GM23248 (cell line): ENCODE data around the gene ZNF416. TPM values are rescaled to one million over a fixed set of nuclear protein-coding genes. Genes with fewer than 3 reads are reported as not detected.

Source experiments
- DNase-seq: peaks from one replicate; pipeline ENCODE4 v3.0.0-alpha.2; 2015
- H2AFZ ChIP-seq: fragments of 200-600 bp; sonication (generic); 2 replicates; pipeline ENCODE4 v1.6.1; 2016; ENCODE audit warnings: antibody characterized with exemption
- H3F3A ChIP-seq: fragments of 200-600 bp; sonication (generic); 2 replicates; pipeline ENCODE4 v1.6.1; 2016; ENCODE audit warnings: mild to moderate bottlenecking, antibody characterized with exemption, mixed run types; ENCODE audit not compliant: insufficient read depth
- H3K27ac ChIP-seq: fragments of 200-600 bp; sonication (generic); 2 replicates; pipeline ENCODE4 v1.5.1; 2016; ENCODE audit warnings: mild to moderate bottlenecking
- H3K27me3 ChIP-seq: fragments of 200-600 bp; sonication (generic); replicated peaks from 2 replicates; pipeline ENCODE4 v1.6.1; 2016; ENCODE audit warnings: mild to moderate bottlenecking; ENCODE audit not compliant: insufficient read depth
- H3K36me3 ChIP-seq: fragments of 200-600 bp; sonication (generic); 2 replicates; pipeline ENCODE4 v1.6.1; 2016; ENCODE audit warnings: low read depth, mild to moderate bottlenecking
- H3K4me1 ChIP-seq: fragments of 200-600 bp; sonication (generic); 2 replicates; pipeline ENCODE4 v1.6.1; 2016; ENCODE audit warnings: mild to moderate bottlenecking; ENCODE audit not compliant: insufficient read depth
- H3K4me2 ChIP-seq: fragments of 200-600 bp; sonication (generic); one replicate; pipeline ENCODE4 v1.6.1; 2016; ENCODE audit warnings: mild to moderate bottlenecking; ENCODE audit not compliant: unreplicated experiment
- H3K4me3 ChIP-seq: fragments of 200-600 bp; sonication (generic); 2 replicates; pipeline ENCODE4 v1.5.1; 2016; ENCODE audit warnings: mild to moderate bottlenecking
- H3K79me2 ChIP-seq: fragments of 200-600 bp; sonication (generic); 2 replicates; pipeline ENCODE4 v1.6.1; 2016; ENCODE audit warnings: mild to moderate bottlenecking; ENCODE audit not compliant: insufficient read depth
- H3K9ac ChIP-seq: fragments of 200-600 bp; sonication (generic); 2 replicates; pipeline ENCODE4 v1.6.1; 2016; ENCODE audit warnings: mild to moderate bottlenecking
- H3K9me2 ChIP-seq: fragments of 200-600 bp; sonication (generic); 2 replicates; pipeline ENCODE4 v1.6.1; 2016; ENCODE audit warnings: mixed run types, mild to moderate bottlenecking, moderate library complexity; ENCODE audit not compliant: insufficient read depth
- H3K9me3 ChIP-seq: fragments of 200-600 bp; sonication (generic); one replicate; pipeline ENCODE4 v1.6.1; 2017; ENCODE audit warnings: low read depth
- H4K20me1 ChIP-seq: fragments of 200-600 bp; sonication (generic); 2 replicates; pipeline ENCODE4 v1.6.0; 2016; ENCODE audit not compliant: insufficient read depth
- EZH2 ChIP-seq: fragments of 200-600 bp; sonication (generic); IDR thresholded peaks from 2 replicates; pipeline ENCODE4 v1.6.1; 2018; ENCODE audit warnings: antibody characterized with exemption, mild to moderate bottlenecking; ENCODE audit not compliant: insufficient read depth, poor library complexity, severe bottlenecking
- EZH2phosphoT487 ChIP-seq: fragments of 200-600 bp; sonication (generic); IDR thresholded peaks from 2 replicates; pipeline ENCODE4 v1.6.1; 2018; ENCODE audit warnings: antibody characterized with exemption, moderate library complexity, mild to moderate bottlenecking, low read depth; ENCODE audit not compliant: insufficient read depth
- WGBS, 2 experiments: methylation state at CpG; one replicate each; pipeline ENCODE4 v1.1.6; 2015 to 2017; ENCODE audit warnings: low lambda C conversion rate in 2 of 2, low coverage in 1 of 2; ENCODE audit errors: missing lambda C conversion rate in 2 of 2; 5-methylcytosine and 5-hydroxymethylcytosine counted together
- in situ Hi-C: fragments of 300-500 bp; cut with MboI; formaldehyde crosslinking; loops from 2 replicates; pipeline ENCODE4 v1.15.0; 2020
- polyA plus RNA-seq: library from polyadenylated mRNA; unstranded; fragments of >200 nt; fragmentation: Nextera tagmentation; extraction: Ambion mirVana; gene quantifications from 2 replicates; pipeline ENCODE4 v1.2.1, GENCODE V29; 2016
- total RNA-seq: library from RNA; depleted of rRNA; stranded (reverse); fragments of >200 nt; shearing (Covaris generic); gene quantifications from 2 replicates; pipeline ENCODE4 v1.2.3, GENCODE V29; 2014; rRNA removed

ZNF416 gene
- total and polyA plus RNA-seq, 2 experiments from 2014 or later, result 4.9 to 5.9 TPM

DNA sequence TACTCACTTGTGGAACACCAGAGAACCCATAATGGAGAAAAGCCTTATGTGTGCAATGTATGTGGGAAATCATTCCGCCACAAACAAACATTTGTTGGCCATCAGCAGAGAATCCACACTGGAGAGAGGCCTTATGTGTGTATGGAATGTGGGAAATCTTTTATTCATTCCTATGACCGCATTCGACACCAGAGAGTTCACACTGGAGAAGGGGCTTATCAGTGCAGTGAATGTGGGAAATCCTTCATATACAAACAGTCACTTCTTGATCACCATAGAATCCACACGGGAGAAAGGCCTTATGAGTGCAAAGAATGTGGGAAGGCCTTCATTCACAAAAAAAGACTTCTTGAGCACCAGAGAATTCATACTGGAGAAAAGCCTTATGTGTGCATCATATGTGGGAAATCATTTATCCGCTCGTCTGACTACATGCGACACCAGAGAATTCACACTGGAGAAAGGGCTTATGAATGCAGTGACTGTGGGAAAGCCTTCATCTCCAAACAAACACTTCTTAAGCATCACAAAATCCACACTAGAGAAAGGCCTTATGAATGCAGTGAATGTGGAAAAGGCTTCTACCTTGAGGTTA lies 40.7 kb downstream of the ZNF416 start:
- H3K4me2 ChIP-seq, result no peak overlapping the region
- DNase-seq, result no peak
- peaks cover 35% of the 10 kb centered on the region; the same call in 1 of the 2 replicates for H3F3A ChIP-seq
- no peak overlapping the region for H3K4me3 ChIP-seq
- peaks cover 14% of the 10 kb centered on the region for H3K9me3 ChIP-seq
- H3K9ac ChIP-seq, result no peak overlapping the region
- H4K20me1 ChIP-seq, result no peaks in the 10 kb centered on the region
- in situ Hi-C loops, result no loop called here
- peaks cover 33% of the 10 kb centered on the region for H3K79me2 ChIP-seq
- H3K9me2 ChIP-seq, result no peaks in the 10 kb centered on the region
- H3K4me1 ChIP-seq, result no peaks in the 10 kb centered on the region
- TF ChIP-seq EZH2phosphoT487, result no peak
- no peak for TF ChIP-seq EZH2
- no peaks in the 10 kb centered on the region for H3K27me3 ChIP-seq
- no peak overlapping the region for H2AFZ ChIP-seq
- H3K36me3 ChIP-seq, result peaks cover 66% of the 10 kb centered on the region
- WGBS, 2 experiments, result 99% methylated on average over 7 of the region's 7 CpGs
- H3K27ac ChIP-seq, result no peak overlapping the region

DNA sequence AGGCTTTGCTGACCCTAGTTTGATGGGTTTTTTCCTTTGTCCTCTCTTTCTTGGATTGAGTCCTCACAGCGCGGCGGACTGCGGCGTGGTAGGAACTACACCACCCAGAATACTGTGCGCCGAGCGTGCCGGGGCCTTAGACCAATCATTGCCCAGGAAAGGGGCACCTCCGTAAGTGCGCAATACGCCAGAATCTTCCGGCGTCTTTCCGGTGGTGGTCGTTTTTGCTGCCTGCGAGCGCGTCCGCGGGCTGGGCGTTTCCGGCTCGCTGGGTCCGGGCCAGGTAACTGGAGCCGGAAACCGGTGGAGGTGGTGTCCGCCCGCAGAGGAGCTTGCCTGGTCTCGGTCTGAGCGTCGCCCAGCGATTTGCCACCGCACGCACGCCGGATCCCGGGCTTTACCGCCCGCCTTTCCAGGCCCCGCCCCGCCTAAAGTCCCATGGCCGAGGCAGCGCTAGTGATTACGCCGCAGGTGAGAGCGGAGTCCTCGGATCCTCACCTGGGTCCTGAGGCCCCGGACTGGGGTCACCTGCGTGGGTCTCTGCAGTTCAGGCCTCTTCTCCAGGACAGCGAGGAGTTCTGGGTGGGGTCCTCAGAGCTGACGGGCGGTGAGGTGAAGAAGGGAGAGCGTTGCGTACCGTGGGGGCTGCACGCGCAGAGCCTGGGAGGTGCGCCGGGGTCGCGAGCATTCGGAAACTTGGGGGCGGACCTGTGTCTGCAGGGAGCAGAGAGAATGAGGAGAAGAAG lies 51.4 kb downstream of the ZNF416 start, which contains the start of gene ZNF549:
TSS of gene ZNF549 (plus strand) at position 221 of the 746 bp plus-strand sequence. CDS start at position 439, 218 bp downstream.
- in situ Hi-C loops, result no loop called here
- 0 out of 2 replicates have a peak, but pooled peaks cover 17% of the 10 kb centered on the region for H3F3A ChIP-seq

More for the DNA sequence above, 51.4 kb downstream of the ZNF416 start, which contains the start of gene ZNF549:
- Histone ChIP-seq H3K4me2 (peak within 1 kb of the TSS; percentile 97), H3K4me1 (peaks cover 6% of the 10 kb centered on the region; the same call in 1 of the 2 replicates), H4K20me1 (no peaks in the 10 kb centered on the region), H3K27ac (peak within 1 kb of the TSS; percentile 48), H3K9ac (peak within 1 kb of the TSS; percentile 87), H2AFZ (peak within 1 kb of the TSS; percentile 99), H3K27me3 (no peaks in the 10 kb centered on the region), H3K9me2 (no peaks in the 10 kb centered on the region), H3K36me3 (no peaks in the 10 kb centered on the region), H3K79me2 (peaks cover 50% of the 10 kb centered on the region), H3K9me3 (no peaks in the 10 kb centered on the region), H3K4me3 (peak within 1 kb of the TSS; percentile 98)
- peak; percentile 96 for DNase-seq
- TF ChIP-seq EZH2phosphoT487, result no peak
- no peak for TF ChIP-seq EZH2
- WGBS, 2 experiments, result 2 to 5% methylated on average over 63 to 64 of the region's 64 CpGs

Other genes with a start within 250 kb of the ZNF416 start
- 7.8 and 8.7 TPM in 2 replicates for gene ZNF304, start 227.6 kb downstream of the ZNF416 start, total RNA-seq
- 4.2 and 4.8 TPM in 2 replicates for gene ZNF304, start 227.6 kb downstream of the ZNF416 start, polyA plus RNA-seq
- 9.2 and 21.6 TPM in 2 replicates for gene TRAPPC2B, start 215.4 kb downstream of the ZNF416 start, total RNA-seq
- 30.3 and 33.0 TPM in 2 replicates for gene TRAPPC2B, start 215.4 kb downstream of the ZNF416 start, polyA plus RNA-seq
- 1.4 and 2.1 TPM in 2 replicates for gene ZNF547, start 215.4 kb downstream of the ZNF416 start, total RNA-seq
- gene ZNF547, start 215.4 kb downstream of the ZNF416 start, polyA plus RNA-seq, result 1.2 and 2.0 TPM in 2 replicates
- 11.1 and 20.3 TPM in 2 replicates for gene ZNF548, start 189.1 kb downstream of the ZNF416 start, total RNA-seq
- gene ZNF548, start 189.1 kb downstream of the ZNF416 start, polyA plus RNA-seq, result 6.8 and 6.9 TPM in 2 replicates
- 4.8 and 19.9 TPM in 2 replicates for gene ZNF17, start 167.8 kb downstream of the ZNF416 start, total RNA-seq
- 3.5 and 4.1 TPM in 2 replicates for gene ZNF17, start 167.8 kb downstream of the ZNF416 start, polyA plus RNA-seq
- 2.4 and 3.6 TPM in 2 replicates for gene ZNF749, start 143.6 kb downstream of the ZNF416 start, total RNA-seq
- 15.8 and 17.5 TPM in 2 replicates for gene ZNF749, start 143.6 kb downstream of the ZNF416 start, polyA plus RNA-seq
- gene VN1R1, start 121.8 kb downstream of the ZNF416 start, total RNA-seq, result 0.32 and 1.5 TPM in 2 replicates
- 0.58 and 0.68 TPM in 2 replicates for gene VN1R1, start 121.8 kb downstream of the ZNF416 start, polyA plus RNA-seq
- 13.6 and 13.7 TPM in 2 replicates for gene ZNF772, start 101.3 kb downstream of the ZNF416 start, total RNA-seq
- 4.1 and 5.8 TPM in 2 replicates for gene ZNF772, start 101.3 kb downstream of the ZNF416 start, polyA plus RNA-seq
- gene ZNF419, start 91.2 kb downstream of the ZNF416 start, total RNA-seq, result 13.9 and 29.0 TPM in 2 replicates
- 7.5 and 8.7 TPM in 2 replicates for gene ZNF419, start 91.2 kb downstream of the ZNF416 start, polyA plus RNA-seq
- gene ZNF773, start 79.0 kb downstream of the ZNF416 start, total RNA-seq, result 33.7 and 41.0 TPM in 2 replicates
- 18.6 and 22.2 TPM in 2 replicates for gene ZNF773, start 79.0 kb downstream of the ZNF416 start, polyA plus RNA-seq
- gene ZNF549, start 51.6 kb downstream of the ZNF416 start, total RNA-seq, result 3.5 and 5.6 TPM in 2 replicates
- 3.5 and 4.2 TPM in 2 replicates for gene ZNF549, start 51.6 kb downstream of the ZNF416 start, polyA plus RNA-seq
- 7.3 and 12.0 TPM in 2 replicates for gene ZNF550, start 19.0 kb downstream of the ZNF416 start, total RNA-seq
- gene ZNF550, start 19.0 kb downstream of the ZNF416 start, polyA plus RNA-seq, result 3.5 and 4.4 TPM in 2 replicates
- 5.3 and 10.4 TPM in 2 replicates for gene ZIK1, start 5.2 kb upstream of the ZNF416 start, total RNA-seq
- gene ZIK1, start 5.2 kb upstream of the ZNF416 start, polyA plus RNA-seq, result 3.2 and 3.4 TPM in 2 replicates
- 3.7 and 5.1 TPM in 2 replicates for gene ZNF530, start 21.0 kb upstream of the ZNF416 start, total RNA-seq
- gene ZNF530, start 21.0 kb upstream of the ZNF416 start, polyA plus RNA-seq, result 2.4 and 2.6 TPM in 2 replicates
- gene ZNF134, start 35.3 kb upstream of the ZNF416 start, total RNA-seq, result 23.6 and 27.6 TPM in 2 replicates
- 9.5 and 10.0 TPM in 2 replicates for gene ZNF134, start 35.3 kb upstream of the ZNF416 start, polyA plus RNA-seq
- 8.3 and 11.1 TPM in 2 replicates for gene ZNF211, start 54.3 kb upstream of the ZNF416 start, total RNA-seq
- gene ZNF211, start 54.3 kb upstream of the ZNF416 start, polyA plus RNA-seq, result 5.5 and 5.7 TPM in 2 replicates
- not detected in 2 replicates for gene ZSCAN4, start 90.0 kb upstream of the ZNF416 start, total RNA-seq
- not detected in 2 replicates for gene ZSCAN4, start 90.0 kb upstream of the ZNF416 start, polyA plus RNA-seq
- 6.3 and 7.1 TPM in 2 replicates for gene ZNF551, start 103.1 kb upstream of the ZNF416 start, total RNA-seq
- 1.9 and 2.6 TPM in 2 replicates for gene ZNF551, start 103.1 kb upstream of the ZNF416 start, polyA plus RNA-seq
- gene ZNF154, start 130.3 kb upstream of the ZNF416 start, total RNA-seq, result 2.0 and 2.2 TPM in 2 replicates
- 2.0 and 2.6 TPM in 2 replicates for gene ZNF154, start 130.3 kb upstream of the ZNF416 start, polyA plus RNA-seq
- 7.2 and 8.4 TPM in 2 replicates for gene ZNF671, start 148.7 kb upstream of the ZNF416 start, total RNA-seq
- 6.8 and 6.9 TPM in 2 replicates for gene ZNF671, start 148.7 kb upstream of the ZNF416 start, polyA plus RNA-seq
- 6.7 and 9.4 TPM in 2 replicates for gene ZNF776, start 167.9 kb upstream of the ZNF416 start, total RNA-seq
- gene ZNF776, start 167.9 kb upstream of the ZNF416 start, polyA plus RNA-seq, result 3.7 and 3.9 TPM in 2 replicates
- gene ZNF586, start 190.8 kb upstream of the ZNF416 start, total RNA-seq, result 8.1 and 20.6 TPM in 2 replicates
- gene ZNF586, start 190.8 kb upstream of the ZNF416 start, polyA plus RNA-seq, result 5.1 and 5.8 TPM in 2 replicates
- 2.9 and 4.3 TPM in 2 replicates for gene ZNF552, start 236.0 kb upstream of the ZNF416 start, total RNA-seq
- 2.7 and 3.2 TPM in 2 replicates for gene ZNF552, start 236.0 kb upstream of the ZNF416 start, polyA plus RNA-seq